NCI-H524 (cell line): ENCODE data around the gene CFAP70.
"Not testable (repeated sequence)": the region's sequence is repeated elsewhere in the genome, so short reads cannot be mapped to it uniquely, and the experiment has no call there.

ENCODE experiments used
- DNase-seq, 2 experiments: peaks; one replicate each; lab custom pipeline; 2025; lab: John Stamatoyannopoulos, UW

Gene CFAP70

GRCh38 chr10:73339436-73339835, 19.2 kb downstream of the CFAP70 start:
- DNase-seq: no peak

GRCh38 chr10:73338801-73339368, 19.8 kb downstream of the CFAP70 start:
- no peak for DNase-seq

GRCh38 chr10:73333202-73333601, 25.5 kb downstream of the CFAP70 start:
- DNase-seq: no peak

GRCh38 chr10:73332379-73332778, 26.3 kb downstream of the CFAP70 start:
- DNase-seq: no peak

GRCh38 chr10:73328523-73328922, 30.1 kb downstream of the CFAP70 start:
- not testable (repeated sequence) for DNase-seq

- not testable (repeated sequence) for DNase-seq
Observed at GRCh38 chr10:73325290-73325689, 33.4 kb downstream of the CFAP70 start.

- DNase-seq: not testable (repeated sequence)
Observed at GRCh38 chr10:73323582-73323981, 35.1 kb downstream of the CFAP70 start.

- no peak for DNase-seq
Observed at GRCh38 chr10:73310475-73310874, 48.2 kb downstream of the CFAP70 start.

- DNase-seq: no peak
Observed at GRCh38 chr10:73307203-73307800, 51.4 kb downstream of the CFAP70 start.

GRCh38 chr10:73306171-73306708, 52.4 kb downstream of the CFAP70 start:
- DNase-seq: no peak

GRCh38 chr10:73296946-73297345, 61.7 kb downstream of the CFAP70 start:
- DNase-seq: no peak

- no peak for DNase-seq
Observed at GRCh38 chr10:73293461-73293860, 65.2 kb downstream of the CFAP70 start.

GRCh38 chr10:73289958-73290357, 68.7 kb downstream of the CFAP70 start:
- no peak for DNase-seq

GRCh38 chr10:73287441-73287840, 71.2 kb downstream of the CFAP70 start:
- DNase-seq: no peak

- no peak for DNase-seq
Observed at GRCh38 chr10:73281097-73281496, 77.6 kb downstream of the CFAP70 start.

- no peak for DNase-seq
Observed at GRCh38 chr10:73264423-73264822, 94.2 kb downstream of the CFAP70 start.

- peak in 1 of 2 experiments; percentile 8 for DNase-seq
Observed at GRCh38 chr10:73263693-73264347, 94.8 kb downstream of the CFAP70 start.

- DNase-seq: no peak
Observed at GRCh38 chr10:73262880-73263555, 95.6 kb downstream of the CFAP70 start.

GRCh38 chr10:73262105-73262730, 96.4 kb downstream of the CFAP70 start:
- DNase-seq: no peak

- no peak for DNase-seq
Observed at GRCh38 chr10:73261362-73261995, 97.2 kb downstream of the CFAP70 start.

- DNase-seq: not testable (repeated sequence)
Observed at GRCh38 chr10:73258612-73259011, 100.1 kb downstream of the CFAP70 start.

GRCh38 chr10:73253225-73253555, 105.5 kb downstream of the CFAP70 start:
- DNase-seq: no peak
